K562 (cell line): ENCODE data around the gene ATP2B1. TPM values are rescaled to one million over a fixed set of nuclear protein-coding genes. Genes with fewer than 3 reads are reported as not detected.

Experiments
- BCL6 ChIP-seq: fragments of 250-450 bp; sonication (Bioruptor Pico); IDR thresholded peaks from 2 replicates; pipeline ENCODE4 v1.4.0; 2020
- BHLHE40 ChIP-seq: IDR thresholded peaks from 2 replicates; pipeline ENCODE4 v1.6.1; 2011; ENCODE audit warnings: low read length, improper control_type of control experiment
- BRD4 ChIP-seq: fragments of 200-600 bp; sonication (generic); IDR thresholded peaks from 2 replicates; pipeline ENCODE4 v1.6.1; 2017; ENCODE audit warnings: inconsistent platforms
- CEBPG ChIP-seq, 3 experiments: fragments of 200-800 bp in 1 of 3; sonication (Bioruptor generic) in 1 of 3; sonication (generic) in 1 of 3; formaldehyde crosslinking in 1 of 3; IDR thresholded peaks in 2 of 3; conservative IDR thresholded peaks in 1 of 3; 2 replicates each; pipeline versions ENCODE4 v1.6.1 to v1.8.0; 2016 to 2022; ENCODE audit warnings: missing compliant biosample characterization in 2 of 3, missing genetic modification characterization in 2 of 3, mild to moderate bottlenecking in 1 of 3, missing genetic modification reagents in 1 of 3
- CREB1 ChIP-seq, 2 experiments: sonication (generic) in 1 of 2; formaldehyde crosslinking in 1 of 2; IDR thresholded peaks; 2 replicates each; pipeline versions ENCODE4 v1.6.1 to v1.8.0; 2012 to 2022; ENCODE audit warnings: inconsistent platforms in 1 of 2, mild to moderate bottlenecking in 1 of 2, missing genetic modification reagents in 1 of 2, moderate library complexity in 1 of 2
- DPF2 ChIP-seq: fragments of 450-650 bp; IDR thresholded peaks from 2 replicates; pipeline ENCODE4 v1.6.1; 2016
- EP300 ChIP-seq: IDR thresholded peaks from 2 replicates; pipeline ENCODE4 v1.6.1; 2012; ENCODE audit warnings: low read length, improper control_type of control experiment
- KAT8 ChIP-seq: fragments of 450-650 bp; IDR thresholded peaks from 2 replicates; pipeline ENCODE4 v1.6.1; 2016; ENCODE audit warnings: low read depth, mild to moderate bottlenecking
- SIN3B ChIP-seq: fragments of 450-650 bp; IDR thresholded peaks from 2 replicates; pipeline ENCODE4 v1.6.1; 2017; ENCODE audit warnings: low read depth, mild to moderate bottlenecking, moderate library complexity
- SLC30A9 ChIP-seq: fragments of 250-450 bp; sonication (Bioruptor Pico); IDR thresholded peaks from 2 replicates; pipeline ENCODE4 v1.8.0; 2022; ENCODE audit warnings: mild to moderate bottlenecking, moderate library complexity
- SOX6 ChIP-seq: fragments of 450-650 bp; IDR thresholded peaks from 2 replicates; pipeline ENCODE4 v1.6.1; 2014; ENCODE audit warnings: mild to moderate bottlenecking
- ZBTB26 ChIP-seq: fragments of 450-650 bp; formaldehyde crosslinking; IDR thresholded peaks from 2 replicates; pipeline ENCODE4 v1.4.0; 2022; ENCODE audit warnings: missing genetic modification characterization
- ZC3H11A ChIP-seq: IDR thresholded peaks from 2 replicates; pipeline ENCODE4 v1.6.1; 2012; ENCODE audit warnings: low read depth, low read length, improper control_type of control experiment
- ZNF224 ChIP-seq: sonication (generic); formaldehyde crosslinking; IDR thresholded peaks from 2 replicates; pipeline ENCODE4 v1.8.0; 2022; ENCODE audit warnings: mild to moderate bottlenecking, missing genetic modification reagents
- ZNF79 ChIP-seq: fragments of 250-450 bp; sonication (Bioruptor Pico); IDR thresholded peaks from 2 replicates; pipeline ENCODE4 v1.4.0; 2020; ENCODE audit warnings: low read depth, mild to moderate bottlenecking, moderate library complexity
- polyA plus RNA-seq, 8 experiments: library from polyadenylated mRNA; depleted of rRNA in 4 of 8; stranded (reverse) in 5 of 8; unstranded in 3 of 8; fragments of >200 nt; fragmentation: Nextera tagmentation in 2 of 8; fragmentation: Illumina TruSeq in 1 of 8; extraction: Ambion mirVana in 2 of 8; extraction: Trizol in 1 of 8; gene quantifications; 2 replicates each; pipeline versions ENCODE4 v1.2.1 to v1.2.3, GENCODE V29; 2011 to 2014; ENCODE audit warnings: inconsistent platforms in 1 of 8, missing spikeins in 1 of 8
- total RNA-seq, 7 experiments: library from RNA; depleted of rRNA in 6 of 7; stranded (reverse); fragments of >200 nt in 6 of 7; fragmentation: Illumina TruSeq in 2 of 7; extraction: Trizol in 2 of 7; gene quantifications; 2 replicates each; pipeline versions ENCODE4 v1.2.1 to v1.2.3, GENCODE V29; 2011 to 2021; ENCODE audit warnings: low replicate concordance in 1 of 7

The ATP2B1 gene
- total and polyA plus RNA-seq, 9 of the 15 experiments (the other 6 are each of a cell fraction or from before 2014, with no cell fraction given), result 8.6 to 39.0 (median 27.8) TPM

DNA sequence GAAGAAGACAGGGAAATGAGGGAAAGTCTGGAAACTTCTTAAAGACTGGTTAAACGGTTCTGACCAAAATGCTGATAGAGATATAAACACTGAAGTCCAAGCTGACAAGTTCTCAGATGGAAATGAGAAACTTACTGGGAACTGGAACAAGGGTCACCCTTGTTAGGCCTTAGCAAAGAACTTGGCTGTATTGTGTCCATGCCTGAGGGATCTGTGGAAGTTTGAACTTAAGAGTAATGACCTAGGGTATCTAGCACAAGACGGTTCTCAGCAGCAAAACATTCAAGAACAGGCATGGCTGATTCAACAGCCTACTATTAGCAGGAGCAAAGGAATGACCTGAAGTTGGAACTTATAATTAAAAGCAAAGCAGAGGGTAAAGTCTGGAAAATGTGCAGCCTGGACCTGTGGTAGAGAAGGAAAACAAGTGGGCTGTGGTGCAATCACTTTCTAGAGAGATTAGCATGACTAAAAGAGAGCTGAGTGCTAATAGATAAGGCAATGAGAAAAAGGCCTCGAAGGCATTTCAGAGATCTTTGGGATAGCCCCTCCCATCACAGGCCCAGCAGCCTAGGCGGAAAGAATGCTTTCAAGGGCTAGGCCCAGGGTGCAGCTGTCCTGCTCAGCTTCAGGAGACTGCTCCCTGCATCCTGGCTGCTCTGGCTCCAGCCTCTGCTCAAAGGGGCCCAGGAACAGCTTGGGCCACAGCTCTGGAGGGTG, 60.3 kb downstream of the ATP2B1 start (continued):
- no peak for TF ChIP-seq ZNF224 (CRISPR knock-in tag)
- TF ChIP-seq SLC30A9 (CRISPR knock-in tag), result no peak
- TF ChIP-seq BCL6 (CRISPR knock-in tag), result no peak
- no peak for TF ChIP-seq KAT8
- TF ChIP-seq CEBPG (CRISPR knock-in tag; IDR thresholded peaks at IDR 0.05), result peak; percentile 66; the same call in 1 of the 2 replicates
- peak; percentile 39 to 57; a peak in 2 of 4 replicates for TF ChIP-seq CEBPG (tag; conservative IDR thresholded peaks at IDR 0.05 in 1 of 2, IDR thresholded peaks at IDR 0.05 in 1 of 2)
- no peak for TF ChIP-seq ZNF79 (CRISPR knock-in tag)
- TF ChIP-seq SIN3B, result no peak
- no peak for TF ChIP-seq ZBTB26 (CRISPR knock-in tag)
- TF ChIP-seq BHLHE40, result peak; percentile 19; the same call in 1 of the 2 replicates
- peak; percentile 70; the same call in 1 of the 2 replicates for TF ChIP-seq DPF2
- no peak for TF ChIP-seq CREB1 (IDR thresholded peaks at IDR 0.05)
- TF ChIP-seq CREB1 (CRISPR knock-in tag; IDR thresholded peaks at IDR 0.05), result peak; percentile 47; the same call in 1 of the 2 replicates
- peak; percentile 66; the same call in 1 of the 2 replicates for TF ChIP-seq SOX6
- TF ChIP-seq ZC3H11A, result no peak
- peak; percentile 52 for TF ChIP-seq EP300
- no peak for TF ChIP-seq BRD4
- TF ChIP-seq, all 486 proteins: peak for 47
